IMR-90 (cell line): ENCODE measurements around the gene ZSWIM3. TPM values are rescaled to one million over a fixed set of nuclear protein-coding genes. Genes with fewer than 3 reads are reported as not detected.

ENCODE experiments used
- ATAC-seq: fragments of 200-7000 bp; cut with Tn5 transposase; 2 replicates; pipeline ENCODE4 v1.9.1; 2020; ENCODE audit warnings: low read depth, mild to moderate bottlenecking, moderate library complexity
- BruUV-seq: library from RNA; stranded (reverse); fragments of 400-500 nt; replicated peaks from 2 replicates; lab custom pipeline; 2021; lab: Mats Ljungman, UMichigan
- CTCF ChIA-PET: fragments of 300-600 bp; formaldehyde crosslinking; extraction: SDS; loops from one replicate; lab custom pipeline; 2021; ENCODE audit warnings: antibody characterized with exemption; lab: Yijun Ruan, JAX
- POLR2A ChIA-PET: fragments of 300-600 bp; sonication (Branson Sonifier 250); formaldehyde crosslinking; loops from one replicate; lab custom pipeline; 2022; ENCODE audit warnings: antibody characterized with exemption; ENCODE audit not compliant: unreplicated experiment; lab: Charles Lee
- DNase-seq: peaks from one replicate; pipeline ENCODE4 v3.0.0; 2013
- H2AFZ ChIP-seq: replicated peaks from 2 replicates; pipeline ENCODE3; 2013; ENCODE audit warnings: low read length, mild to moderate bottlenecking; ENCODE audit not compliant: poor library complexity
- H2AK5ac ChIP-seq: 2 replicates; pipeline ENCODE4 v1.6.1; 2013; ENCODE audit warnings: low read depth, low read length, inconsistent platforms
- H2AK9ac ChIP-seq: replicated peaks from 2 replicates; pipeline ENCODE3; 2013; ENCODE audit warnings: mild to moderate bottlenecking, low read depth, low read length, moderate library complexity; ENCODE audit not compliant: poor library complexity
- H2BK120ac ChIP-seq: 2 replicates; pipeline ENCODE4 v1.6.1; 2013; ENCODE audit warnings: low read depth, low read length, inconsistent platforms
- H2BK15ac ChIP-seq: 3 replicates; pipeline ENCODE4 v1.6.1; 2013; ENCODE audit warnings: low read depth, low read length, inconsistent platforms
- H2BK20ac ChIP-seq: 2 replicates; pipeline ENCODE4 v1.6.1; 2013; ENCODE audit warnings: low read depth, mild to moderate bottlenecking, inconsistent platforms, low read length, moderate library complexity
- H2BK5ac ChIP-seq: 2 replicates; pipeline ENCODE4 v1.6.1; 2013; ENCODE audit warnings: mild to moderate bottlenecking, low read depth, low read length, inconsistent platforms; ENCODE audit not compliant: poor library complexity, severe bottlenecking
- H3K14ac ChIP-seq: replicated peaks from 2 replicates; pipeline ENCODE4 v1.6.1; 2013; ENCODE audit warnings: low read depth, low read length, inconsistent platforms
- H3K18ac ChIP-seq: 2 replicates; pipeline ENCODE4 v1.6.1; 2013; ENCODE audit warnings: low read depth, low read length, control low read depth
- H3K23ac ChIP-seq: 2 replicates; pipeline ENCODE4 v1.6.1; 2013; ENCODE audit warnings: low read depth, low read length, inconsistent platforms
- H3K27ac ChIP-seq: 2 replicates; pipeline ENCODE4 v1.5.1; 2013; ENCODE audit warnings: mild to moderate bottlenecking, control low read depth, low read length; ENCODE audit not compliant: insufficient read depth
- H3K27me3 ChIP-seq: 2 replicates; pipeline ENCODE4 v1.6.1; 2013; ENCODE audit warnings: low read length; ENCODE audit not compliant: control insufficient read depth, insufficient read depth
- H3K36me3 ChIP-seq: 2 replicates; pipeline ENCODE4 v1.6.1; 2013; ENCODE audit warnings: low read length, mixed read lengths; ENCODE audit not compliant: control insufficient read depth, insufficient read depth
- H3K4ac ChIP-seq: 2 replicates; pipeline ENCODE4 v1.6.1; 2013; ENCODE audit warnings: low read depth, low read length, inconsistent platforms
- H3K4me1 ChIP-seq: 2 replicates; pipeline ENCODE4 v1.6.1; 2013; ENCODE audit warnings: low read length, mixed read lengths; ENCODE audit not compliant: control insufficient read depth, insufficient read depth
- H3K4me2 ChIP-seq: 2 replicates; pipeline ENCODE4 v1.6.1; 2013; ENCODE audit warnings: low read depth, mild to moderate bottlenecking, control low read depth, low read length, moderate library complexity
- H3K4me3 ChIP-seq: 2 replicates; pipeline ENCODE4 v1.5.1; 2013; ENCODE audit warnings: low read depth, mild to moderate bottlenecking, control low read depth, low read length, moderate library complexity; ENCODE audit not compliant: insufficient read depth
- H3K56ac ChIP-seq: 2 replicates; pipeline ENCODE4 v1.6.1; 2013; ENCODE audit warnings: low read length, inconsistent platforms; ENCODE audit not compliant: insufficient read depth; ENCODE audit errors: extremely low read depth
- H3K79me1 ChIP-seq, 2 experiments: 2 replicates each; pipeline ENCODE4 v1.6.1; 2013; ENCODE audit warnings: low read length in 2 of 2, inconsistent platforms in 1 of 2, low read depth in 1 of 2
- H3K9ac ChIP-seq: 2 replicates; pipeline ENCODE4 v1.6.1; 2013; ENCODE audit warnings: low read depth, low read length, control low read depth
- H3K9me1 ChIP-seq: 2 replicates; pipeline ENCODE4 v1.6.1; 2013; ENCODE audit warnings: low read length, inconsistent platforms; ENCODE audit not compliant: insufficient read depth
- H3K9me3 ChIP-seq: 2 replicates; pipeline ENCODE4 v1.6.1; 2013; ENCODE audit warnings: low read length; ENCODE audit not compliant: control insufficient read depth, insufficient read depth
- H4K20me1 ChIP-seq: 2 replicates; pipeline ENCODE4 v1.6.1; 2013; ENCODE audit warnings: low read length, inconsistent platforms; ENCODE audit not compliant: insufficient read depth
- H4K5ac ChIP-seq: 2 replicates; pipeline ENCODE4 v1.6.1; 2013; ENCODE audit warnings: mild to moderate bottlenecking, low read depth, low read length, control low read depth
- H4K8ac ChIP-seq, 2 experiments: 2 replicates each; pipeline ENCODE4 v1.6.1; 2013; ENCODE audit warnings: low read depth in 2 of 2, low read length in 2 of 2, control low read depth in 1 of 2, inconsistent platforms in 1 of 2
- H4K91ac ChIP-seq: 2 replicates; pipeline ENCODE4 v1.6.1; 2013; ENCODE audit warnings: low read depth, low read length, inconsistent platforms; ENCODE audit not compliant: insufficient read depth
- ELK1 ChIP-seq: fragments of 150-350 bp; IDR thresholded peaks from 2 replicates; pipeline ENCODE4 v1.6.1; 2016; ENCODE audit warnings: low read depth, mild to moderate bottlenecking, low read length, moderate library complexity, borderline replicate concordance
- WGBS, 2 experiments: methylation state at CpG; one replicate each; pipeline versions ENCODE4 v1.1.5 to v1.1.7; 2013; ENCODE audit warnings: missing lambda C conversion rate in 2 of 2; ENCODE audit not compliant: insufficient read length in 1 of 2; ENCODE audit errors: extremely low coverage in 2 of 2; 5-methylcytosine and 5-hydroxymethylcytosine counted together
- dilution Hi-C: fragments of 300-500 bp; cut with HindIII; formaldehyde crosslinking; loops from one replicate; pipeline ENCODE4 v1.14.3; 2018; ENCODE audit warnings: low sequenced_read_pairs; ENCODE audit not compliant: unreplicated experiment
- in situ Hi-C: fragments of 300-500 bp; cut with MboI; formaldehyde crosslinking; loops from 3 replicates; pipeline ENCODE4 v1.14.3; 2019; ENCODE audit warnings: low sequenced_read_pairs, inconsistent platforms, mixed read lengths
- intact Hi-C: fragments of 100-400 bp; cut with micrococcal nuclease; formaldehyde crosslinking; loops from 2 replicates; pipeline ENCODE4 v1.10.0; 2022
- polyA plus RNA-seq, 3 experiments: library from polyadenylated mRNA; depleted of rRNA; stranded (reverse); fragments of >200 nt; gene quantifications; 2 replicates each; pipeline ENCODE4 v1.2.3, GENCODE V29; 2012; ENCODE audit warnings: low replicate concordance in 1 of 3
- total RNA-seq: library from RNA; depleted of rRNA; stranded (reverse); fragments of >200 nt; gene quantifications from 2 replicates; pipeline ENCODE4 v1.2.3, GENCODE V29; 2012

Gene ZSWIM3
- total and polyA plus RNA-seq, 2 of the 4 experiments (the other 2 are of a cell fraction), result 3.3 to 8.6 TPM

GRCh38 chr20:45874576-45874975 is 17.2 kb downstream of the ZSWIM3 start:
- Histone ChIP-seq H3K23ac (no peak overlapping the region), H3K27ac (no peak overlapping the region), H3K4ac (no peak overlapping the region), H2AK5ac (no peak overlapping the region; the same call in 1 of the 2 replicates), H3K79me1 (0 out of 4 replicates have a peak, but pooled peaks cover 0 to 5% of the 10 kb centered on the region in 2 experiments), H3K4me1 (peaks cover 8% of the 10 kb centered on the region), H3K56ac (peak overlapping the region; percentile 12; the same call in 1 of the 2 replicates), H3K27me3 (no peaks in the 10 kb centered on the region), H2AK9ac (no peak overlapping the region), H3K14ac (no peak overlapping the region), H4K5ac (no peak overlapping the region), H2BK15ac (no peak overlapping the region), H3K9me3 (no peaks in the 10 kb centered on the region), H3K9me1 (peaks cover 7% of the 10 kb centered on the region), H4K8ac (no peak overlapping the region), H4K91ac (peak overlapping the region; percentile 23; the same call in 1 of the 2 replicates), H2BK5ac (no peak overlapping the region), H3K9ac (no peak overlapping the region), H2BK120ac (0 out of 2 replicates have a peak overlapping the region, but pooled peaks have one; percentile 1), H3K18ac (0 out of 2 replicates have a peak overlapping the region, but pooled peaks have one; percentile 18), H2BK20ac (no peak overlapping the region), H2AFZ (no peak overlapping the region), H3K36me3 (peaks cover 17% of the 10 kb centered on the region), H3K4me3 (no peak overlapping the region), H4K20me1 (no peaks in the 10 kb centered on the region), H3K4me2 (no peak overlapping the region)
- in situ Hi-C loops, result no loop called here
- ChIA-PET POLR2A (no interaction called here), CTCF (no interaction called here)
- dilution Hi-C loops, result no loop called here
- WGBS, 2 experiments, result no CpG with 5 or more reads among the region's 4 CpGs
- intact Hi-C loops, result no loop called here
- ATAC-seq (no peak), DNase-seq (no peak)
- no TSS peak for BruUV-seq
- no peak for TF ChIP-seq ELK1
